ENCODE data around the gene TRPV6.

TRPV6 gene

DNA sequence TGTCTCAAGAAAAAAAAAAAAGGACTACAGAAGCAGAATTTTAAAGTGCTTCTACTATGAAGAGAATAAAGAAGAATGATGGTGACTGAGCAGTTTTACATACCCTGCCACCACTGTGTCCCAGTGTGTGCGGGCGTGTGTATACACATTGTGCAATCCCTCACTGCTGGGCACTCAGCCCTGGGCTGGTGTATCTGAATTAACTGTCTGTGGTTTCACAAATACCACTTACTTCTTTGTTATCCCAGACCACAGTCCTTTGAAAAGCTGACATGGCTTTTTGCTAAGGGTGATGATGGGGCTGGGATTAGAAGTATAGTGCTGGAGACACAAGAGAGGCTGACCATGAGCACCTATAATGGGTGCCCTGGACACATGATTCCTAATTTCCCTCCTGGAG lies 21.1 kb upstream of the TRPV6 start:
- no peak for DNase-seq

DNA sequence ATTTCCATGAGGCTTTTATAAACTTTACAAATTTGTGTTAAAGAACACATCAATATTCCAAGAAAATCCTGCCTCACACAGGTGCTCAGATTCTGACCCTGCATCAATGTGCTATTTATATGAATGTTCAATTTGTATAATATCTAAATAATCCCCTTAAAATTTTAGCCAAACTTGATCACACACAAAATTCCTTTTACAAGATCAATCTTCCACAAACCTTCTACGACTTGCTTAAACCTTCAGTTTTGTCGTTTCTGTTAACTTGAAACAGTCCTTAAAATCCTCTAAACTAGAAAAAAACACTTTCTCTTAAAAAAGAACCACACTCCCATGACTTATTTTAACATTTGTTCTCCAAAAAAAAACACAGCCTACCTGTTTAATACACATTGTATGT lies 20.2 kb upstream of the TRPV6 start:
- DNase-seq, result no peak

DNA sequence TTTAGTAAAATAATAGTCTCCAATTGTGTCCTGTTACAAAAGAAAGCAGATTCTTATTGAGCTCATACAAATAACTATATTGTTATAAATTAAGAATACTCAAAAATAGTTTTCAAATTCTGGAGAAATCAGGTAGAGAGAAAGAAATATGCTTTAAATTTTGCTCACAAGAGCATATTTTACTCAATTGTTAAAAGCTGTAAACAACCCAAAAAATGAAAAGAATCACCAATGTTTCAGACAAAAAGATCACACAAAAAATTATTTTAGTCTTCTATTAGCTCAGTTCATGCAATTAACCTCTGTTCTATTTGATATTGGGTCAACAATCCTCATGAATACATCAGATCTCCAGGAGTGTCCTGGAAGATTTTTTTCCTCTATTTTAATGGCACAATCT lies 18.6 kb upstream of the TRPV6 start:
- DNase-seq, result no peak

DNA sequence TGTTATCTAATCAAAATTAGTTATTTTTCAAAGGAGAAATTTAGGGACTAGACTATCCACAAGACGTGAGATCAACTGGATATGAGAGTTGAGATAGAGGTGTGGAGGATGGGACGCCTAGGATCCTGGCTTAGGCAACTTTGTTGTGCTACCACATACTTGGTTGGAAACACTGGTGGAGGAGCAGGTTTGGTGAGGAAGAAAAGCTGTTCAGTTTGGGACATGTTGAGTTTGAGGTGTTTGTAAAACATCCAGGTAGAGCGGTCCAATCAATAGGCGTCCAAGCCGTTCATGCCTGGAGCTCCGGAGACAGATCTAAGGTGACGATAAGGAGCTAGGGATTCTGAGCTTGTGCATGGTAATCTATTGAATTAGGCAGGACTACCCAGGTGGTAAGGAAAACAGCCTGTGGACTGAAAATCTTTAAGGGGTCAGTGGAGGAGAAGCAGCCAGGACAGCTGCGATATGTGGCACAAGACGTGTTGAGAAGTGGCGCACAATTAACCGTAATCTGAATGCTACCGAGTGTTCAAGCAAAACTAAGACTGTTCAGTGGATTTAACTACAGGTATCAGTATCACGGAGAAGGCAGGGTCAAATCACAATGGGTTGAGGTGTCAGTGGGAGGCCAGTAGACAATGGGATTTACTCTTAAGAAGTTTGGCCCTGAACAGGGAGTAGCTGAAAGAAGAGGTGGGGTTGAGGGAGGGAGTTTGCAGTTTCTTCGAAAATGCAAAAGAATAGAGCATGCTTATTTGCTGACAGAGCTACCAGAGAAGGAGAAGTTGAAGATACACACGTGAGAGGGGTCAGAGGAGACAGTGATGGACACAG lies 16.1 kb upstream of the TRPV6 start:
- DNase-seq, result no peak

DNA sequence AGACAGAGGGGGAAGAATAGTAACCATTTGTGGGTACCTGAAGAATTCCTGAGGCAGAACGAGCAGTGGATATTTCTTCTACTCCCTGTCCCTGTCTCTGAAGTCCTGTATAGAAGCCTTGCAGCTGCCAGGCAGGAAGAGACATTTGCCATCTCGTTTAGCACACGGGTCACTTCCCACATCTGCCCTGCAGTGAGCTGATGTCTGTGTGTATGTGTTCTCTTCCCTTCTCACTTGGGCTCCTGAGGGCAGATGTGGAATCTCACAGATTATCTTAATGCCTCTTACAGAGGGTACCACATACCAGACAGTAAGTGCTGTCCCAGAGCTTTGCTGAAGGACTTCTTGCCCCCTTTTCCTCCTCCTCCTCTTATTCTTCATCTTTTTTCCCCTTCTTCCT lies 14.1 kb upstream of the TRPV6 start:
- DNase-seq, result no peak

DNA sequence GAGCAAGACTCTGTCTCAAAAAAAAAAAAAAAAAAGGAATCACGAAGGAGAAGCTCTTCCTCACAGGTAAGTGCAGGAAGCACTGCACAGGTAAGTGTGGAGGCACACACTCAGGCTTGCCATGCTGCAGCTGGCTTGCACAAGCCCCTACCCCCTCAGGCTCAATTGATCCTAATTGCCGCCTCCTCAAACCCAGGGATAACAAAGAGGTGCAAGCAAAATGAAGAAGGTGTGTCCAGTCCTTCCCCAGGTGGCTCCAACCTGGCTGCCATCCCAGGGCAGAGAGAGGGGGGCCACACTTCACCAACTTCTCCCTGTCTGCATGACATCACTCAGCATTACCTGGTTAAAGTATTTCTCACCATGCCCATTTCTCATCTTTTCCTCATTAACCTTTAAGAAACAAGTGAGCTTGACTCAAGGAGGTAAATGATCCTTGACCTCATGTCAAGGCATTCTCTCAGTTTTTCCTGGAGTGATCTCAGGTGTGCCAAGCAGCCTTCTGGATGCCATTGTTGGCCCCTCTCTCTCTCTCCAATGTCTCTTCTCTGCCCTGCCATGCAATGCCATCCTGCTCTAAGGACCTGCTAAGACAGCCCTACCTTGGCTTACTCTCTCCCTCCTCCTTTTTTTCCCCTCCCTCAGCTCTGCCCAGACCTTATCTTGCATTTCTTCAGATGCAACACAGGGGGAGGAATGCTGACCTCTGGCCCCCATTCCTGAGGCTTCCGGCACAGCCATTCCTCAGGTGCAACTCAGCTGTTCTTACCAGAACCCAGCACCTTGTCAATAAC lies 13.0 kb upstream of the TRPV6 start:
- no peak for DNase-seq

DNA sequence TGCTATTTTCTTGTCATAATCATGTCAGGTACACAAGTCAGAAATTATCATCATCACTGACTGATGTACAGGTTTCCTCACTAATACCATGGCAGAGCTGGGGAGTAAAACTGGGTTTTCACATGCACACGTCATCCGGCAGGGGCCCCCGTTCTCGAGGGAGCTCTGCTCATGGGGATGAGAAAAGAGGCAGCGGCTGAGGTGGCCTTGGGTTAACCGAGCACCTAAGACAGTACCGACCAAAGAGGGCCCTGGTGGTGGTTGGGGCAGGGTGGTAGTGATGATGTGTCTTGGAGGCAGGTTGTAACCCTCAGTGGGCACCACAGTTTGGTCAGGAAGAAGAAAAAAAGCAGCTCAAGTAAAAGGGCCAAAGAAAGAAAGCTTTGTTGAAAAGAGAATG lies 12.1 kb upstream of the TRPV6 start:
- no peak for DNase-seq

DNA sequence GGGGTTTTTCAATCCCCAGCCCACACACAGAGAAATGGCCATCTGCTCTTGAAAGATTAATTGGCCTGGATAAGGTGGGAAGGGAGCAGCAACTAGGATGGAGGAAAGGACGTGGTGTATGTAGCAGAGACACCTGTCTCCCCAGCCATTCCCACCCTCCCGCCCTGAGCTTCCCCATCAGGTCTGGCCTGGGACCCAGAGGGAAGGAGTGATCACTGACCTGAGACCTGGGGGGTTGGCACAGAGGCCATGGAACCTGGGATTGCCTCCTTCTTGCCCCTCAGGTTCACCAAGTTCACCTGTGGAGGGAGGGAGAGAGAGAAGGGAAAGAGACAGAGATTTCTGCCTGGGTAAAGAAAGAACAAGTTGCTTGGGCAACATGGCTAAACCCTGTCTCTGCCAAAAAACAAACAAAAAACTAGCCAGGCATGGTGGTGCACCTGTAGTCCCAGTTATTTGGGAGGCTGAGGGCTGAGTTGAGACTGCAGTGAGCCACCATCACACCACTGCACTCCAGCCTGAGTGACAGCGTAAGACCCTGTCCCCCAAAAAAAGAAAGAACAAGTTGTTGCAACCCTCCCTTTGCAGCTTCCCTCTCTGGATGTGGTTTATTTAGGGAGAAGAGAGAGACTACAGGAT lies 11.3 kb upstream of the TRPV6 start:
- DNase-seq, result no peak

DNA sequence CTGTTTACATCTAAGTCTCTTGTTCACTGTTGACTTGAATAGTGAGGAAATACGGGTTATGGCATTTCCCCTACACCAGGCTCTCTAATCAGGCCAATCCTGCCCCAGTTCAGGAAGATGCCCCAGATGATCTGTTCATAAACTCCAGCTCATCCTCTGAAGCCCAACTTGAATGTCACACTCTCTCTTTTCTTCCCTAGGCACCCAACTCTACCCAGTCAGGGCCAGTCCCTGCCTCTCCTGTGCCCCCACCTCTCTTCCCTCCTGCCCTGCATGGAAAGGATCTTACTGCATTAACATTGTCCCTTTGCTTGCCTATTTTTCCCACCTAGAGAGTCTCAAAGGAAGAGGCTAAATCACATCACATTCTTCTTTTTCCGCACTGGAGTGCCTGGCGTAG lies 10.6 kb upstream of the TRPV6 start:
- DNase-seq, result no peak

DNA sequence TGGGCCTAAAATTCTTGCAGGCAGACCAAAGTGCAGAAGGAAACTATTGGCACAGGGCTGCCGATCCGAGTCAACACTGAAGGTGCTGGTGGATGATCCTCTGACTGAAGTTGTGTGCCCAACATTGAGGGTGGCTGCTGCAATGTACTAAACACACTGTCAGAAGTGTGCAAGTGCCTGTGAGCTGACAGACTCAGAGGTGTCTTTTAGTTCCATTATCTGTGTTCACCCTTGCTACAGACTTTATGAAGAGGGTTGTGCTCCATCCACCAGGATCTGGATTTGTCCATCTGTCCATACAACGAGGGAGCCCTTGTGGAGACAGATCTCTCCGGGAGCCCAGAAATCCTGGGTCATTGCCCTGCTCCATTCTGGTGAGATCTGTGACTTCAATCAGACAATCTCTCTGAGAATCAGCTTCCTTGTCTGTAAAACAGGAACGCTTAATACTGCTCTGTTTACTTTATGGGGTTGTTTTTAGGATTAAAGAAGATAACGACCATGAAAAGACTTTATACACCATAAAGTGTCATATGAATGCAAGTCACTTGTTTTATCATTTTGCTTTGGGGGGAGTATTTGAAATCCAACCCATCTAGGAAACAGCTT lies 9.5 kb upstream of the TRPV6 start:
- no peak for DNase-seq

DNA sequence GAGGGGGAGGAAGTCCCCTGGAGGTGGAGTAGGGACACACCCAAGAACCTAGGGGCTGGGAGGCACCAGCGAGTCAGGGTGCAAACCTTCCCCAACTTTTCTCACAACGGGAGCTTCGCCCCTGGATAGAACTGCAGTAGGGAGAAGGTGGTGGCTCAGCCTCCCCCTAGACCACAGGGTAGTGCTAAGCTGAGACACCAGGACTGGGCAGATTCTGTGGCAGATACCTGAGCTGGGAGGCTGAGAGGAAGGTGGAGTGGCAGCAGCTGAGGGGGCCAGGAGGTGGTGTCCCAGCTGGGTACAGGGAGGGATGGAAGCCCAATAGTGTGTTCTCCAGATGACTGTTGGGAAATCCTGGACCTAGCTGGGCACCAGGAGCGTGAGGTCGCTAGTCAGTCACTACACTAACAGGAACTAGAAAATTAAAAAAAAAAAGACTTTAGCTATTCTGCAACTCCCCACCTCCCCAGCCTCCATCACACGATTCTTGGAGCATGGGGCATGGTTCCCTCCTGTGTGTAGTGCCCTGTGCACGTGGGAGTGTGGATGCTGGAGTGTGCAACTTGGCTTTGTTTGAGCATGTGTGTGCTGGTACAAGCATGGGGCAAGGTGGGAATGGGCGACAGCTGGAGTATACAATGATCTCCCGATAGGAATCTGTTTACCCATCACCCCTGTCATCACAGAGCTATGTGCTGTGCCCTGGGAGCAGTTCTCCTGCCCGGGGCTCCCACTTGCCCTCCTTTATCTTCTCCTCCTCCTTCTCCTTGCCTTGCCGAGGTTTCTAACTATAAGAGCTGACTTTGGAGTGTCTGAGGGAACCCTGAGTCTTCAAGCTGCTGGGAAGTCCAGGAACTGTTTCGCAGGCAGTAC lies 8.8 kb upstream of the TRPV6 start:
- DNase-seq, result no peak

DNA sequence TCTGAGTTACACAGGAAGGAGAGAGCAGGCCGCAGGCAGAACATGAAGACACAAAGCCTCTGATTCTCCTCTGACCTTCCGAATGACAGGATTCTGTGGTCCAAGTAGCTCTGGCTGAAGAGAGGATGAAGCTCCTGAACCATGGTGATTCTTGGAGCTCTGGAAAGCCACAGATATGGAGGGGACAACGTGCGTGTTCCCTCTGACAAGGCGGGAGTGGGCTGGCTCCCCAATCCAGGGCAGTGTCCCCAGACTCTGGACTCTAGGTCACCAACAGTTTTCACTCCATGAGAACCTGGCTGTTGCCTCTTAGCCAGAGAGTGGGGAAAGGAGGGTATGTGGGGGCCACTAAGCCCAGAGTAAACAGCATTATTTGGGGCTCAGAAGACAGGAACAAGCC lies 7.4 kb upstream of the TRPV6 start:
- no peak for DNase-seq

DNA sequence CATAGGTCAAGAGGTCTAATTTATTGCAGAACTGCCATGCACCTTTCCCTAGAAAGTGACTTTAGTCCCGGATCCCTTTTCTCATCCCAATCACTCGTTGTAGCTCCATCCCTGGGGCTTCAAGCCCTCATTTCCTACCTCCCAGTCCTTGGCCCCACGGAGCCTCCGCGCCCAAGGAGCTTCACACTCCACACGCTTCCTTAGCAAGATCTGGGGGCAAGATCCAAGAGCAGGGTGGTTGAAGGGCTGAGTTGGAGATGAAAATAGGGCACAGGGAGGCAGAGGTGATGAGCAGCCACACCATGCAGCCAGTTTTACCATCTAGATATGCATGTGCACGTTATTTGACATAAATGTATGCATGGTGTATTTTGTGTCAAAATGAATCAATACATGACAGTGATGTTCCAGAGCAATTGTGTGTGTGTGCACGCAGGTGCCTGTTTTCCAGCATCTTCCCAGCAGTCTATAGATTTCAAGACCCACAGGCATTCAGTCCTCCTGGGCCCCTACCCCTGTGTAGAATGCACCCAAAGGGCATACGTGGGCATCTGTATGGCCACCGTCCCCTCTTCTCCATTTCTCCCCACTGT lies 6.0 kb upstream of the TRPV6 start:
- DNase-seq, result no peak

DNA sequence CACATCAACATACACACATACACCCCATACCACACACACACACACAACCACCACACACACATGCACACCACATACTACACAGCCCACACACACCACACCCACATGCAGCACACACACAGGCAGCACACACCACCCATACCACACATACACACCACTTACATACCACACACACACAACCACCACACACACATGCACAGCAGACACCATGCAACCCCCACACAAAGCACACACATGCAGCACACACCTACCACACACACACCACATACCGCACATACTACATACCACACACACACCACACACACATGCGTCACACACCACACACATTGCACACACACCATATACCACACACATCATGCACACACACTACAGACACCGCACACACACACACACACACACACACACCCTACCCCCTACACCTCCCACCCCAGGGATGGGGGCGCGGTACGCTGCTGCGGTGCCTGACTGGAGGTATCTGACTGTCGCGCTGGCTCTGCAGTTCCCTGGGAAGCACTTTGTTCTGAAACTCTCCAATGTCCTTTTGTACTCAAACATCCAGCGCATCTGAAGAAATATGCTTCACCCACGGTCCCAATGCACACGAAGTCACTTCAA lies 5.4 kb upstream of the TRPV6 start:
- DNase-seq, result no peak

DNA sequence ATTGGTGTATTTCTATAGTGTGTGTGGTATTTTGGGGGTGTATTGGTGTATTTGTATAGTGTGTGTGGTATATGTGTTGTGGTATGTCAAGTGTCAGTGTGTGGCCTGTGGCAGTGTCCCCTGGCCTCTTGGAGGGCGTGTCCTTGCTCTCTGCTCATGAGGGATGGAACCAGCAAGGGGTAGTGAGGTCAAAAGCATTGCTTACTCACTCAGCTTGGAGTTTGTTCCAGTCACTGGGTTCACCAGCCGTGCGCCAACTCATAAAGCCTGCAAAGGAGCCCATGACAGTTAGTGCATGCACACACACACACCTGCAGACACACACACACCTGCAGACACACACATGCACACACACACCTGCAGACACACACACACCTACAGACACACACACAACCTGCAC lies 4.3 kb upstream of the TRPV6 start:
- DNase-seq, result no peak

DNA sequence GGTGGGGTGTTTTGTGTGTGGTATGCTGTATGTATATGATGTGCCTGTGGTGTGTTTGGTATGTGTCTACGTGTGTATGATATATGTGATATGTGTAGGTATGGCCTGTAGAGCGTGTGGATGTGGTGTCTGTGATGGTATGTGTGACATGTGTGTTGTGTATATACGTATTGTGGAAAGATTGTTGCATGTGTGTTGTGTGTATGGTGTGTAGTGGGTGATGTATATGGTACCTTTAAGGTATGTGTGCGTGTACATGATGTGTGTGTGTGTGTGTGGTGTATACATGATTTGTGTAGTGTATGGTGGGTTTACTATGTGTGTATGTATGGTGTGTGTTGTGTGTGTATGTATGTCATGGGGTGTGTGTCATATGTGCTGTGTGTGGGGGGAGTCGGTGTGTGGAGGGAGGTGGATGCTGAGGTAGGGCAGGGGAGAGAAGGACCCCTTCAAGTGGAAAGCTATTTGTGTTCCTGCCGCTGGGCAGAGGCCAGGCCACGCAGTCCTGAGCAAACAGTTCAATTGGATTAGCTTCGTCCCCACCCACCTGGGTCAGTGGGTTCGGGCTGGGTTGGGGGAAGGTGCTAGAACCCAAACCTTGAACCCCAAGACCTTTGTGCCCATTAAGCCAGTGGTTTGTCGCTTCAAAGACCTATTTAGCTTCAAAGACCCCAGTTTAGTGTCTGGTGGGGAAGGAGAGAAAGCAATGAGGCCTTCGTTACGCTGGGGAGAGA lies 1.9 kb upstream of the TRPV6 start:
- DNase-seq, result no peak

DNA sequence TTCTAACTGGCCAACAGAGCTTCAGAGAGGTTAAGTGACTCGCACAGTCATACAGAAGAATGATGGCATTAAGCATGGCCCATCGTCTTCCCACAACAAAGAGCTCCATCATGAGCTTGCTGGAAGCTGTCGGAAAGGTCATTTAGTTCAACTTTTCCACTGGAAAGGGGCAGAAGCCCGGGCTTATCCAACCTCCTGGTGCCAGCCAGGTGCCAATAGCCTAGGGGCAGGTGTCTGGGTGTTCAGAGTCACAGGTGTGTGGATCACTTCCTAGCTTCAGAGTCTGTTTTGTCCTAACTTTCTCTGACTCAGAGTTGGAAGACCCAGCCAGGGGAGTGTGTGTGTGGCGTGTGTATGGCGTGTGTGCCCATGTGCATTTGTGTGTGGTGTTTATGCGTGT lies 1.3 kb upstream of the TRPV6 start:
- no peak for DNase-seq

DNA sequence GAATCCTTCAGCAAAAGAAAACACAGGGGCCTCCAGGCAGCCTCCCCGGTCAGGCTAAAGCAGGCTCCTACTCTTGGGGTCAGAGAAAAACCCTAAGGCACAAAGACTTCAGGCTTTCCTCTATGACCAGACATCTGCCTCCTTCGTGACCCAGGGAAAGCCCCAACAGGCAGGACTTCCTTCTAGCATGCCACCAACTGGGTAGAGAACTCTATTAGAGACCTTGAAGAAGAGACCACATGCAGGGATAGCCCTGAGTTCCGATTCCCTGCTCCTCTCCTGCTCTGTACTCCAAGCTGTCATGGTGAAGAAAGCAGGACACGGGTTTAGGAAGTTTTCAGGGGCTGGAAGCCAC lies 1.3 kb downstream of the TRPV6 start:
- DNase-seq, result no peak

DNA sequence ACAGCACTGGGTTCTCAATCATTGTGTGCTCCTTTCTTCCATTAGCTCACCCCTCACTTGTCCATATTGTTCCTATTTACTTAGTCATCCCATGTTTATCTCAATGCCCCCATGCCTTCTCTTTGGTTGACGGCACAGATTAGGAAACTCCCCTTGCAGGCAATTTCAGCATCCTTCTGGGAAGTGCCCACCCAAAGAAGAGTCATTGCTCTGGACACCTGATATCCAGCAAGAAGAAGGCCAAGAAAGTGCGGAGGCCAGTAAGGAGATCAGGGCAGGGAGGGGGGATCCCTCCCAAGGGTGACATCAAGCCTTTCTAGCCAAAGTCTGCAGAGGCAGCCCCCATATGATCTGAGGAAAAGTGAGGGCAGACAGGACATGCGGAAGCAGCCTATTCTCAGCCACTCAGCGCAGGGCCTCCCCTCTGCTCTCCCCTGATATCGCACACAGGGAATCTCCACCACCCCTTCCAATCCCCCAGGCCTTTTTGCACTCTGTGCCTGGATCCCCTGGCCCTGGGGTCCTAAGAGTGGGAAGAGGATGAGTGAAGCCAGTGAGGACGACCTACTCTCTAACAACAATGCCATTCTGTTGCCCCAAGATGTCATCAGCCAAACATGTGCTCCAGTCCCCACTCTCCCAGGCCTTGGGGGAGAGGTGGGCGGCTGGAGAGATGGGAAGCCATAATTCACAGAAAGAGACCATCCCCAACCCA lies 1.8 kb downstream of the TRPV6 start:
- no peak for DNase-seq

DNA sequence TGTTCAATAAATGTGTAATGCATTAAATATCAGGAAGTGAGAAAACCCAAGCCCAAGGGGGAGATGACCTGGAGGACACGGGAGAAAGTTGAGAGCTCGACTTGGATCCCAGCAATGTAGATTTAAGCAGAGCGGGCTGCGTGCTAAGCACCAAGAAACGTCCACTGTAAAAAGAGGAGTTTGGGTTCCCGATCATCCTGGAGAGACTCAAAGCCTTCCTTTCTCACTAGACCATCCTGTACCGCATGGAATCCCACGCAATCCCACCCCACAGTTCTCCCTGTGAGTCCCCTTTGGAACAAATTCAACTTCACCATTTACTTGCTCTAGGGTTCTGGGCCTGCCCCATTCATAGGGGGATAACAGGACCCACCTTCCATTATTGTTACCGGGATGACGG lies 2.4 kb downstream of the TRPV6 start:
- DNase-seq, result no peak

DNA sequence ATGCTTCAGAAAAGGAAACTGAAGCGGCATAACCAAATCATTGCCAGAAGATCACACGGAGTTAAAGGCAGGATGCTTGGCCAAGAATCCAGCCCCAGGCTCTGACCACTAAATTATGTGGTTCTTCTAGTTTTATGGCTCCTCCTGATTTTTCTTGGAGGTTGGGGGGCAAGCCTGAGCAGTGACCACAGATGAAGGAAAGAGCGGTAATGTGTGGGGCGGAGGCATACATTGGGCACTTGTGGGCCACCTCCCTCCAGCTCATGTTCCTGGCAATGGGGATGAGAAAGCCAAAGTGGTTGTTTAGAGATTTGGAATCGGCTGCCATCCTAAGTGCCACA lies 3.2 kb downstream of the TRPV6 start:
- no peak for DNase-seq
